Measurements from ENCODE around the gene IL24. TPM values are rescaled to one million over a fixed set of nuclear protein-coding genes. Genes with fewer than 3 reads are reported as not detected.

Gene IL24
- polyA plus RNA-seq, 1 of the 3 experiments (the other 2 are of a cell fraction) = 0.03 TPM

DNA sequence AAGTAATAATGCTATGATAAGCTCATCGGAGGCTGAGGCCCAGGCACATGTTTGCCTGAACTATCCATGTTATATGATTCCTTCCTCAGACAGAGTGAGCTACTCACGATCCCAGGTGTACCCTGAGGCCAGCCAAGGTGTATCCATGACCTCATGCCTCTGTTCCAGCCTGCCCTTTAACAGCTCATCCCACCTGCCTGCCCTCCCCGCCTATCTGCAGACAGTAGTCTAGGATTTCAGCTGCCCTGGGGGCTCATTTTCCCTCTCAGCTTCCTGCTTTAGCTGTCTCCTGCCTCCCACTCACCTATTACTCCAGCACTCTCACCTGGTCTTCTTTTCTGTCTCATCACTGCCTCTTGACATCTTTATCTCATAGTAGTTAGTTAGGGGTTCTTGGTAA lies 1.9 kb upstream of the IL24 start:
- Histone ChIP-seq H4K20me1 (ENCODE audit: insufficient read depth) (no peaks in the 10 kb centered on the region), H3K79me2 (ENCODE audit: insufficient read depth) (no peaks in the 10 kb centered on the region), H3F3A (replicated peaks; ENCODE audit: insufficient read depth) (no peaks in the 10 kb centered on the region), H2AFZ (ENCODE audit: low read depth) (no peak overlapping the region), H3K36me3 (replicated peaks in 1 of 2; ENCODE audit: control insufficient read depth in 1 of 2, insufficient read depth in 2 of 2, low read length in 1 of 2) (no peaks in the 10 kb centered on the region), H3K4me1 (ENCODE audit: control insufficient read depth in 1 of 2, insufficient read depth in 2 of 2, low read depth in 1 of 2, low read length in 1 of 2) (no peaks in the 10 kb centered on the region), H3K9me3 (no peaks in the 10 kb centered on the region), H3K27me3 (ENCODE audit: insufficient read depth) (no peaks in the 10 kb centered on the region), H3K27ac (ENCODE audit: low read depth in 2 of 2, low read length in 1 of 2) (no peak overlapping the region), H3K4me3 (ENCODE audit: low read depth in 2 of 2, low read length in 1 of 2) (no peak overlapping the region), H3K9me2 (no peaks in the 10 kb centered on the region), H3K9ac (no peak overlapping the region), H3K4me2 (no peak overlapping the region)
- 65% methylated on average over 3 of the region's 3 CpGs for WGBS (ENCODE audit: low lambda C conversion rate)
- CTCF ChIA-PET = interaction anchor here (1.4 to 5.9 kb wide), 4 partner anchors 17 to 169 kb away, joined by 3 to 32 read pairs (median 10); no protein-coding TSS in a partner anchor
- DNase-seq = no peak
- POLR2A ChIA-PET = no interaction called here
- TF ChIP-seq, protein P1, sequence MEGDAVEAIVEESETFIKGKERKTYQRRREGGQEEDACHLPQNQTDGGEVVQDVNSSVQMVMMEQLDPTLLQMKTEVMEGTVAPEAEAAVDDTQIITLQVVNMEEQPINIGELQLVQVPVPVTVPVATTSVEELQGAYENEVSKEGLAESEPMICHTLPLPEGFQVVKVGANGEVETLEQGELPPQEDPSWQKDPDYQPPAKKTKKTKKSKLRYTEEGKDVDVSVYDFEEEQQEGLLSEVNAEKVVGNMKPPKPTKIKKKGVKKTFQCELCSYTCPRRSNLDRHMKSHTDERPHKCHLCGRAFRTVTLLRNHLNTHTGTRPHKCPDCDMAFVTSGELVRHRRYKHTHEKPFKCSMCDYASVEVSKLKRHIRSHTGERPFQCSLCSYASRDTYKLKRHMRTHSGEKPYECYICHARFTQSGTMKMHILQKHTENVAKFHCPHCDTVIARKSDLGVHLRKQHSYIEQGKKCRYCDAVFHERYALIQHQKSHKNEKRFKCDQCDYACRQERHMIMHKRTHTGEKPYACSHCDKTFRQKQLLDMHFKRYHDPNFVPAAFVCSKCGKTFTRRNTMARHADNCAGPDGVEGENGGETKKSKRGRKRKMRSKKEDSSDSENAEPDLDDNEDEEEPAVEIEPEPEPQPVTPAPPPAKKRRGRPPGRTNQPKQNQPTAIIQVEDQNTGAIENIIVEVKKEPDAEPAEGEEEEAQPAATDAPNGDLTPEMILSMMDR (IDR thresholded peaks at IDR 0.05) = no peak
- TF ChIP-seq POLR2AphosphoS5 (IDR thresholded peaks at IDR 0.05; ENCODE audit: low read depth, low read length) (no peak), JUND (IDR thresholded peaks at IDR 0.05) (no peak), CHD2 (IDR thresholded peaks at IDR 0.05; ENCODE audit: low read length, partially characterized antibody) (no peak)
- TF ChIP-seq, protein P2, sequence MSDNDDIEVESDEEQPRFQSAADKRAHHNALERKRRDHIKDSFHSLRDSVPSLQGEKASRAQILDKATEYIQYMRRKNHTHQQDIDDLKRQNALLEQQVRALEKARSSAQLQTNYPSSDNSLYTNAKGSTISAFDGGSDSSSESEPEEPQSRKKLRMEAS (IDR thresholded peaks at IDR 0.05; ENCODE audit: low read depth) = no peak

DNA sequence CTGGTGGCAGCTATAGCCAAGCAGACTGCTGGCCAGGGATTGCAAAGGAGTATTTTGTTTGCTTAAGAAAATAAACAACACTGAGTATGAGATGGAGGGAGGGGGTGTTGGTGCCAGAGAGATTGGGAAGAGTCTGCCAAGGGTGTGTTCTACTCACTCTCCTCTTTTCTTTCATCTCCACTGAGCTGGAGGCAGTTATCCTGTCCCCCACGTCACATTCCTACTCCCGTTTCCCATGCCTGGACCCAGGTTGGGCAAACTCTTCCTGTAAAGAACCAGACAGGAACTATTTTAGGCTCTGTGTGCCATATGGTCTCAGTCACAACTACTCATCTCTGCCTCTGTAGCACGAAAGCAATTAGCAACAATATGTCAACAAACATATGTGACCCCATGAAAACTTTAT lies 1.4 kb upstream of the IL24 start:
- no peak overlapping the region for H3K9ac ChIP-seq
- no peaks in the 10 kb centered on the region for H3K9me3 ChIP-seq
- no peaks in the 10 kb centered on the region for H3K36me3 ChIP-seq (replicated peaks in 1 of 2; ENCODE audit: control insufficient read depth in 1 of 2, insufficient read depth in 2 of 2, low read length in 1 of 2)
- CTCF ChIA-PET = interaction anchor here (1.2 to 5.9 kb wide), 6 partner anchors 9 to 170 kb away, joined by 3 to 32 read pairs (median 7); no protein-coding TSS in a partner anchor
- no peaks in the 10 kb centered on the region for H4K20me1 ChIP-seq (ENCODE audit: insufficient read depth)
- no peak overlapping the region for H3K27ac ChIP-seq (ENCODE audit: low read depth in 2 of 2, low read length in 1 of 2)
- no peaks in the 10 kb centered on the region for H3K4me1 ChIP-seq (ENCODE audit: control insufficient read depth in 1 of 2, insufficient read depth in 2 of 2, low read depth in 1 of 2, low read length in 1 of 2)
- 59% methylated on average over 3 of the region's 3 CpGs for WGBS (ENCODE audit: low lambda C conversion rate)
- H3K79me2 ChIP-seq (ENCODE audit: insufficient read depth) = no peaks in the 10 kb centered on the region
- no peaks in the 10 kb centered on the region for H3K9me2 ChIP-seq
- H3F3A ChIP-seq (replicated peaks; ENCODE audit: insufficient read depth) = no peaks in the 10 kb centered on the region
- H3K27me3 ChIP-seq (ENCODE audit: insufficient read depth) = no peaks in the 10 kb centered on the region
- H3K4me2 ChIP-seq = no peak overlapping the region
- H3K4me3 ChIP-seq (ENCODE audit: low read depth in 2 of 2, low read length in 1 of 2) = no peak overlapping the region
- no peak for DNase-seq
- POLR2A ChIA-PET = no interaction called here
- H2AFZ ChIP-seq (ENCODE audit: low read depth) = no peak overlapping the region
- TF ChIP-seq RAD21 (IDR thresholded peaks at IDR 0.05; ENCODE audit: low read length) (no peak), NFIC (IDR thresholded peaks at IDR 0.05; ENCODE audit: borderline replicate concordance) (no peak), TCF12 (IDR thresholded peaks at IDR 0.05) (no peak), CHD2 (IDR thresholded peaks at IDR 0.05; ENCODE audit: low read length, partially characterized antibody) (no peak), FOXM1 (IDR thresholded peaks at IDR 0.05; ENCODE audit: low read depth) (no peak), SMC3 (IDR thresholded peaks at IDR 0.05; ENCODE audit: low read depth, low read length) (no peak), EZH2phosphoT487 (IDR thresholded peaks at IDR 0.05; ENCODE audit: borderline replicate concordance, low read depth) (no peak), POLR2AphosphoS5 (IDR thresholded peaks at IDR 0.05; ENCODE audit: low read depth, low read length) (no peak), NRF1 (IDR thresholded peaks at IDR 0.05; ENCODE audit: low read depth, low read length) (no peak), RXRA (IDR thresholded peaks at IDR 0.05; ENCODE audit: borderline replicate concordance, low read depth) (no peak)
- TF ChIP-seq, protein P3, sequence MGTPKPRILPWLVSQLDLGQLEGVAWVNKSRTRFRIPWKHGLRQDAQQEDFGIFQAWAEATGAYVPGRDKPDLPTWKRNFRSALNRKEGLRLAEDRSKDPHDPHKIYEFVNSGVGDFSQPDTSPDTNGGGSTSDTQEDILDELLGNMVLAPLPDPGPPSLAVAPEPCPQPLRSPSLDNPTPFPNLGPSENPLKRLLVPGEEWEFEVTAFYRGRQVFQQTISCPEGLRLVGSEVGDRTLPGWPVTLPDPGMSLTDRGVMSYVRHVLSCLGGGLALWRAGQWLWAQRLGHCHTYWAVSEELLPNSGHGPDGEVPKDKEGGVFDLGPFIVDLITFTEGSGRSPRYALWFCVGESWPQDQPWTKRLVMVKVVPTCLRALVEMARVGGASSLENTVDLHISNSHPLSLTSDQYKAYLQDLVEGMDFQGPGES (IDR thresholded peaks at IDR 0.05; ENCODE audit: low read depth, low read length) = no peak
- TF ChIP-seq, protein P4, sequence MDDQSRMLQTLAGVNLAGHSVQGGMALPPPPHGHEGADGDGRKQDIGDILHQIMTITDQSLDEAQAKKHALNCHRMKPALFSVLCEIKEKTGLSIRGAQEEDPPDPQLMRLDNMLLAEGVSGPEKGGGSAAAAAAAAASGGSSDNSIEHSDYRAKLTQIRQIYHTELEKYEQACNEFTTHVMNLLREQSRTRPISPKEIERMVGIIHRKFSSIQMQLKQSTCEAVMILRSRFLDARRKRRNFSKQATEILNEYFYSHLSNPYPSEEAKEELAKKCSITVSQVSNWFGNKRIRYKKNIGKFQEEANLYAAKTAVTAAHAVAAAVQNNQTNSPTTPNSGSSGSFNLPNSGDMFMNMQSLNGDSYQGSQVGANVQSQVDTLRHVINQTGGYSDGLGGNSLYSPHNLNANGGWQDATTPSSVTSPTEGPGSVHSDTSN (IDR thresholded peaks at IDR 0.05) = no peak
- TF ChIP-seq, protein P5, sequence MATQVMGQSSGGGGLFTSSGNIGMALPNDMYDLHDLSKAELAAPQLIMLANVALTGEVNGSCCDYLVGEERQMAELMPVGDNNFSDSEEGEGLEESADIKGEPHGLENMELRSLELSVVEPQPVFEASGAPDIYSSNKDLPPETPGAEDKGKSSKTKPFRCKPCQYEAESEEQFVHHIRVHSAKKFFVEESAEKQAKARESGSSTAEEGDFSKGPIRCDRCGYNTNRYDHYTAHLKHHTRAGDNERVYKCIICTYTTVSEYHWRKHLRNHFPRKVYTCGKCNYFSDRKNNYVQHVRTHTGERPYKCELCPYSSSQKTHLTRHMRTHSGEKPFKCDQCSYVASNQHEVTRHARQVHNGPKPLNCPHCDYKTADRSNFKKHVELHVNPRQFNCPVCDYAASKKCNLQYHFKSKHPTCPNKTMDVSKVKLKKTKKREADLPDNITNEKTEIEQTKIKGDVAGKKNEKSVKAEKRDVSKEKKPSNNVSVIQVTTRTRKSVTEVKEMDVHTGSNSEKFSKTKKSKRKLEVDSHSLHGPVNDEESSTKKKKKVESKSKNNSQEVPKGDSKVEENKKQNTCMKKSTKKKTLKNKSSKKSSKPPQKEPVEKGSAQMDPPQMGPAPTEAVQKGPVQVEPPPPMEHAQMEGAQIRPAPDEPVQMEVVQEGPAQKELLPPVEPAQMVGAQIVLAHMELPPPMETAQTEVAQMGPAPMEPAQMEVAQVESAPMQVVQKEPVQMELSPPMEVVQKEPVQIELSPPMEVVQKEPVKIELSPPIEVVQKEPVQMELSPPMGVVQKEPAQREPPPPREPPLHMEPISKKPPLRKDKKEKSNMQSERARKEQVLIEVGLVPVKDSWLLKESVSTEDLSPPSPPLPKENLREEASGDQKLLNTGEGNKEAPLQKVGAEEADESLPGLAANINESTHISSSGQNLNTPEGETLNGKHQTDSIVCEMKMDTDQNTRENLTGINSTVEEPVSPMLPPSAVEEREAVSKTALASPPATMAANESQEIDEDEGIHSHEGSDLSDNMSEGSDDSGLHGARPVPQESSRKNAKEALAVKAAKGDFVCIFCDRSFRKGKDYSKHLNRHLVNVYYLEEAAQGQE (IDR thresholded peaks at IDR 0.05; ENCODE audit: low read depth, low read length) = no peak
- TF ChIP-seq, protein P1 (IDR thresholded peaks at IDR 0.05) = no peak

Data from SK-N-SH (cell line).